GM12875 (cell line): ENCODE data around the gene RNF220.

Experiments
- H3K4me3 ChIP-seq: one replicate; pipeline ENCODE4 v1.5.1; 2011; ENCODE audit warnings: low read depth, low read length, control low read depth
- CTCF ChIP-seq: IDR thresholded peaks from 2 replicates; pipeline ENCODE4 v1.5.1; 2011; ENCODE audit warnings: low read depth, mild to moderate bottlenecking, control low read depth, inconsistent platforms, low read length, moderate library complexity, borderline replicate concordance; ENCODE audit not compliant: insufficient read depth

Gene RNF220

GRCh38 chr1:44481701-44482100 lies 76.6 kb downstream of the RNF220 start:
- H3K4me3 ChIP-seq, result no peak overlapping the region
- no peak for TF ChIP-seq CTCF

- no peak for TF ChIP-seq CTCF
- no peak overlapping the region for H3K4me3 ChIP-seq
These were observed 78.2 kb downstream of the RNF220 start for GRCh38 chr1:44483089-44483874.

GRCh38 chr1:44484155-44484688 lies 79.2 kb downstream of the RNF220 start:
- H3K4me3 ChIP-seq, result no peak overlapping the region
- TF ChIP-seq CTCF, result no peak

- no peak overlapping the region for H3K4me3 ChIP-seq
- TF ChIP-seq CTCF, result no peak
These were observed 80.3 kb downstream of the RNF220 start for GRCh38 chr1:44485229-44485933.

GRCh38 chr1:44485934-44486460 lies 80.9 kb downstream of the RNF220 start:
- H3K4me3 ChIP-seq, result no peak overlapping the region
- TF ChIP-seq CTCF, result no peak

- TF ChIP-seq CTCF, result no peak
- no peak overlapping the region for H3K4me3 ChIP-seq
These were observed 84.4 kb downstream of the RNF220 start for GRCh38 chr1:44489481-44489880.

GRCh38 chr1:44496541-44497171 lies 91.6 kb downstream of the RNF220 start:
- H3K4me3 ChIP-seq, result no peak overlapping the region
- no peak for TF ChIP-seq CTCF
